Spleen (tissue), 7 donors: Measurements from ENCODE around the gene PRND.
"Not testable (repeated sequence)": the region's sequence is repeated elsewhere in the genome, so short reads cannot be mapped to it uniquely, and the experiment has no call there.

Experiments used
- CTCF ChIP-seq, 11 experiments: fragments of 200-600 bp in 7 of 11; fragments of 450-650 bp in 4 of 11; sonication (generic) in 4 of 11; IDR thresholded peaks in 8 of 11; conservative IDR thresholded peaks in 3 of 11; 1 replicate in 7 of 11; 2 replicates in 4 of 11; pipeline versions ENCODE4 v1.4.0 to v1.8.0; 2016 to 2021; ENCODE audit warnings: antibody characterized with exemption in 11 of 11, inconsistent platforms in 4 of 11, mild to moderate bottlenecking in 1 of 11
- POLR2A ChIP-seq, 3 donors: fragments of 450-650 bp; IDR thresholded peaks; one replicate each; pipeline ENCODE4 v1.5.1; 2017; ENCODE audit warnings: antibody characterized with exemption in 3 of 3, mild to moderate bottlenecking in 1 of 3
- donor health status: DM: no; HTN: no; CAD: no; lungs with moderate emphysema.
- donor health status: DM: no; HTN: no; CAD: no.
- donor health status: DM: no; HTN: no; CAD: no.

DNA sequence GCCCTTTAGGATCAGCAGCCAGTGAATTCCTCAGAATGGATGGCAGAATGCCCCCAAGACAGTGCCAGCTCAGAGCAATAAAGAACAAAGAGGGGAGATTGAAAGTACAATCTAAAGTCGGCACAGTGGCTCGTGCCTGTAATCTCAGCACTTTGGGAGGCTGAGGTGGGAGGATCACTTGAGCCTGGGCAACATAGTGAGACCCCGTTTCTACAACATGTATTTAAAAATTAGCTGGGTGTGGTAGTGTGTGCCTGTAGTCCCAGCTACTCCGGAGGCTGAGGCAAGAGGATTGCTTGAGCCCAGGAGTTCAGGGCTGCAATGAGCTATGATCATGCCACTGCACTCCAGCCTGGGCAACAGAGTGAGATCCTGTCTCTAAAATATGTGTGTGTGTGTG, 1.8 kb downstream of the PRND start:
- TF ChIP-seq CTCF (IDR thresholded peaks at IDR 0.05 in 8 of 11, conservative IDR thresholded peaks at IDR 0.05 in 3 of 11); POLR2A (IDR thresholded peaks at IDR 0.05): not testable (repeated sequence)
